SIG-M5 (cell line): ENCODE data around the gene ABCA13.

ENCODE experiments used
- DNase-seq: peaks from one replicate; lab custom pipeline; 2025; lab: John Stamatoyannopoulos, UW

The ABCA13 gene

DNA sequence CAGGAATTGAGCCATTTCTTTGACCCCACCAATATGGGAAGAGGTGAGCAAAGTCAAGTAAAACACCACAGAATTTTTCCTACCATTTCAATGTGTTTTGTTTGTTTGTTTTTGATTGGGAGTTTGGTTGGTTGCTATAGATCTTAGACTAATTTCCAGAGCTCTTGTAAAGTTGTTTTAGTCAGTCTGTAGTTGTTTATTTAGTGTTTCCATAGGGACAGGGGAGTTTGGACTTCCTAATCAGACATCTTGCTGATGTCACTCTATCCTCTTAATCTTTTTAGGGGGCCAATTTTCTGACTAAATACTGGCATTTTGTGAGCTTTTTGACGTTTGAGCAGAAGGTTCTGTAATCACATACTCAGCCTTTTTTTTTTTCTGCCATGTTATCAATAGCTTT is 266.9 kb downstream of the ABCA13 start:
- DNase-seq, result no peak

DNA sequence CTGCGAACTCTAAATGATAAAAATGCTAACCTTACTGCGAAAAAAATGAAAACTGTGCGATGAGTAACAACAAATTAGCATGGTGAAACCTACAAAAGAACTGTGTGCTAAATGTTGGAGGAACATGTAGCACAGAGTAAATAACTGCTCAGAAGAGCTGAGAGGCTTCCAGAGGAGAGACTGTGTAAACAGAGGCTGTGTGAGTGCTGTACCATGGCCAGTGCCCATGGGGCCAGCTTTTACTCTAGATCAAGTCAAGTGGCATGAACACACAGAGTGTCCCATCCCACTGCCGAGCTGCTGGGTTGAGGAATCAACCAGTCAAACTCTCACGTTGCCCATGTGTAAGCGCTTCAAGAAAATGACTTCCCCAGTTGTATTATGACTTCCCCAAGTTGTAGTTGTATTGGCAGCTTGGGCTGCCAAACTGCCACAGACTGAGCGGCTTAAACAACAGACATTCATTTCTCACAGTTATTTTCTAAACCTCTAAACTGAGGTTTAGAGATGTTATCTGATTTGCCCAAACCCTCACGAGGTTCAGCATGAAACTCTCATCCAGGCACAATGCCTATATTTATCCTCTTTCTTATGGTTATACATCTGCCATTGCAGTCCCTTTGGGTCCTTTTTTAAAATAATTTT is 270.7 kb downstream of the ABCA13 start:
- DNase-seq, result no peak

DNA sequence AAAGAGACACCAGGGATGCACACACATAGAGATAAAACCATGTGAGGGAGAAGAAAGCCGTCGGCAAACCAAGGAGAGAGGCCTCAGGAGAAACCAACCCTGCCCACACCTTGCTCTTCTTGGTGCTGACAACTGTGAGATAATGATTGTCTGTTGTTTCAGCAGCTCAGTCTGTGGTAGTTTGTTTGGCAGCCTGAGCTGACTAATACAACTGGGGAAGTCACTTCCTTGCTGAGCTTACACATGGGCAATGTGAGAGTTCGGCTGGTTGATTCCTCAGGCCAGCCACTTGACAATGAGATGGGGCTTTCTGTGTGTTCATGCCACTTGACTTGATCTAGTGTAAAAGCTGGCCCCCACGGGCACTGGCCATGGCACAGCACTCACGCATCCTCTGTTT is 271.8 kb downstream of the ABCA13 start:
- no peak for DNase-seq

DNA sequence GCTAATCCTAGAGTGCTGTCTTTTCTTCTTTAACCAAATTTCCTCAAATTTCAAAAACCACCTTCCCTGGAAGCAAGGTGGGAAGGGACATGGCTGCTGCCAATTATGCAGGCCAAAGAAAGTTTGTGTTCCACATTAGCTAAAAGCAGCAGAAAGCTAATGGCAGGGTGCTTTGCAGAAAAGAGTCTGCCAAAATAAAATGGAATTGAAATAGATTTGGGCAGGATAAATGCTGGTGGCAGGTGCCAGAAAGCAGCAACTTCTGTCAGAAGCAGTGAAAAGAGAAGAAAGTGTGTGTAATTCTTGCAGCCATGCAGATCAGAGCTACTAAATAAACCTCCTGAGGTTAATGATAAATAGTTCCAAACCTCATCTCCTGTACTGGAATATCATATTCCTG is 275.5 kb downstream of the ABCA13 start:
- no peak for DNase-seq

GRCh38 chr7:48452218-48452617 is 281.0 kb downstream of the ABCA13 start:
- DNase-seq, result no peak

- DNase-seq, result no peak
Observed at GRCh38 chr7:48454750-48455192, 283.5 kb downstream of the ABCA13 start.

GRCh38 chr7:48455363-48455762 is 284.1 kb downstream of the ABCA13 start:
- DNase-seq, result no peak

GRCh38 chr7:48458701-48459524 is 287.7 kb downstream of the ABCA13 start:
- DNase-seq, result no peak

DNA sequence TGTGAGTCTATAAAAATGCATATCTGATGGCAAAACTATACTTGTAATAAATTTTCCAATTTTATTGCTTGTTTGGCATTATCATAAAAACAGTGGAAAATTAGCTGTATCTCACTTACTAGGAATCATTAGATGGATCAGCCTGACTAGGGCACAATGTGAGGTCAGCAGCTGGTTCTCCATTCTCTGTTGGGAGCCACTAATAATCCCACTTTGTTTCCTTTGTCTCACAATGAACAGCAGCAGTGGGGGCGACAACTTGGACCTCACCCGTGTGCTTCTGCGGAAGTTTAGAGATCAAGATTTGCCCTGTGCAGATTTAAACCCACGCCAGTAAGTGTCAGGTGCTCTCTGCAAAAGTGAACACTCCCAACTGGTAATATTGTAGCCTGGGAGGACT is 295.5 kb downstream of the ABCA13 start:
- no peak for DNase-seq

GRCh38 chr7:48471196-48471595 is 299.9 kb downstream of the ABCA13 start:
- no peak for DNase-seq

DNA sequence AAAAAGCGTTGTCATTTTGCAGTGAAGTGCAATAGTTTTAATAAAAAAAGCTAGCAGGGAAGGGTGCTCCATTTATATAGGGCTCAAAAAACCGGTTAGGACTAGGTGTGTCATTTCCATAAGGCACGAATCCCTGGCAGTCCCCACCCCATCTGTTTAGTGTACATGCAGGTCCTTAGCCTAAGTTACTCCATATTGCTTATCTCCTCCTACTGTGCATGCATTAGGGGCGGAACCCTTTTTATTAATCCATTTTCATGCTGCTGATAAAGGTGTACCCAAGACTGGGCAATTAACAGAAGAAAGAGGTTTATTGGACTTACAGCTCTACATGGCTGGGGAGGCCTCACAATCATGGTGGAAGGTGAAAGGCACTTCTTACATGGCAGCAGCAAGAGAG is 301.4 kb downstream of the ABCA13 start:
- DNase-seq, result no peak

GRCh38 chr7:48473205-48473865 is 302.1 kb downstream of the ABCA13 start:
- DNase-seq, result no peak

DNA sequence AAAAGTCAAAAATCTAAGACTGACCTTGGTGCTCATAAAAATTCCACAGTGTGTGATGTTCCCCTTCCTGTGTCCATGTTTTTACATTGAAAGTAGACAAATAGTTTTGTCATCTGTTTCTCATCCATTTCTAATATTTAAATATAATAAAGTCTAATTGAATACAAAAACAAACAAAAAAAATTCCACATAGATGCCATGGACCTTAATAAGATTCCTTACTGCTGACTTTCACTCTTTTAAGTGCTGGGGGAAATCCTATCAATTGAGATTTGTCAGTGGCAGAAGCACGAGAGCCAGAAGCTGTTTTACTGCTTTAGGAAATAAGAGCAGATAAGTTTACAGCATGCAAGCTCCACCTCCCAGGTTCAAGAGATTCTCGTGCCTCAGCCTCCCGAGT is 310.0 kb downstream of the ABCA13 start:
- no peak for DNase-seq

GRCh38 chr7:48497521-48497920 is 326.3 kb downstream of the ABCA13 start:
- no peak for DNase-seq

- DNase-seq, result no peak
Observed at GRCh38 chr7:48502021-48502420, 330.8 kb downstream of the ABCA13 start.

DNA sequence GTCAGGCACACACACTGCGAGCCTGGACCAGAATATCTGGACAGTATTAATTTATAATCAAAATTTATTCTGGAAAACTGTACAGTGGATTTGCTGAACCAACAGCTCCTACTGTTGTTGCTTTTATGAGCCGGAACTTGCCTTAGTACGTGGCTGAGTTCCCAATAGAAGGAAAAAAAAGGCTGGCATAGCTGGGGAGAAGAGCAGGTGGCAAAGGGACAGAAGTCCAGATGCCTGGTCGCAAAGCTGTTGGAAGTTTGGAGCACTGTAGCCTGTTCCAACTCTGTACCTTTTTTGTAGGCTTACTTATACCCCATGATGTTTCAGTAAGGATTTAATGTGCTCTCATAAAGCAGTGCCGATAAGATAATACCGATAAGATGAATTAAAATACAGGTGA is 333.8 kb downstream of the ABCA13 start:
- DNase-seq, result no peak

DNA sequence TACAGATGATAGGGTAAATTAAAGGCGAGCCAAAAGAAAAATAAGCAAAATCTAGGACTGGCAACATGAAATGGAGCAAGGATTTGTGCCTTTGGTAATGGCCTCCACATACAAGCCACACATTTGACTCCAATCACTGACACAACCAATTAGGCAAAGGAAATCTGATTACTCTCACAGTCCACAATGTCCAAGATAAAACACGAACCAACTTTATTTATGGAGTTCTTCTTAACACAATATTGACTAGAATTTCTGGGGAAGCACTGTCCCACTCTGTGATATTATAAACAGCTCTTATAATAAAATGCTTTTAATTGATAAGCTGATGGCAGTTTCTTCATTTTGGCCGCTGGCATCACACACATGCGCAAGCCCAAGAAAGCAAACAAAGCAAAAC is 334.2 kb downstream of the ABCA13 start:
- no peak for DNase-seq

DNA sequence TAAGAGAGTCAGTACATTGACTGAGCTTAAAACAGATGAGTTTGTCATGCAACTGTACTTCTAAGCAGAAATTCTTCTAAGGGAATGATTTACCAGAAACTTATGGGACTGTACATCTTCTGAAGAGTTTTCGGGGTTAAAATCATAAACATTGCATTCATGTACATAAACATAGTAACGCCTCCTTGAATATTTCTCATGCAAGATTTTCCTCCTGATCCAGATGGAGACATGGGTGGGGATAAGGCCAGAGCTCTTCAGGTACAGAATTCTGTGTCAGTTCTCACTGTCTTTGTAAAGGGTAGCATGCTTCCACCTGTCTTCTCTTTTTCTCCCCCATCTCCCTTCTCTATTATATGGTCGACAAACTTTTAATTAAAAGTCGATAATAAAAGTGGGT is 335.3 kb downstream of the ABCA13 start:
- no peak for DNase-seq

GRCh38 chr7:48511080-48511479 is 339.8 kb downstream of the ABCA13 start:
- DNase-seq, result no peak

DNA sequence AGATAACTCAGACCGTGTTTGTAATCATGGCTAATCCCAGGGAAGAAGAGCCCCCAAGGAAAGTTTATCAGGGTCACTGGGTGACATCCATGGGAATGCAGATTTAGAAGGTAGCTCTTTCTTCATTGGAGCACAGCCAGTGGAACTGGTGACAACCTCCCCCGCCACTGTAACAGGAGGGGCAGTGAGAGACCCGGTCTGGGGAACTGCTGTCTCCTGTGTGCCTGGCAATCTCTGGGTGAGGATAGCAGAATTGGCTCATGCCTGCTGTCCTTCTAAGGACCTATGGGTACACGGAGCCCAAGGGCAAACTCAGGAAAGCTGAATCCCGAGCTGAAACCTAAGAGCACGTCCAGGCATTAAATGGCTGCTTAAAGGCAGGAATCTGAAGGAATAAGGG is 341.6 kb downstream of the ABCA13 start:
- DNase-seq, result no peak

DNA sequence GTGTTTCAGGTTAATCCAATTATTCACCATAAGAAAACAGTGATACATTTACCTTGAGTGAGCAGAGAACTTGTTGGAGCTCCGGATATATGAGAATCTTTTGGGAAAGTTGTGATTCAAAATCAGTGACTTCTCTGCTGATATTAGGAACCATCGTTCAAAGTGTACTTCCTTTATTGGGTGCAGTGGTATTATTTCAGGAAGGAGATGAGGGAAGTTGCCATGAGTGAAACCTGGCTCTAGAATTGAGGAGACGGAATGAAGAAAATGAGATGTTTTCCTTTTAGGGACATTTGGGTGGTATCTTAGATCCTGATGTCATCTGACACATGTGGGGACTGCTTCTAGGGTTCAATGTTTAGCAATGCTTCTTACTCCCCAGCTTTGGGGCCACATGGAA is 343.9 kb downstream of the ABCA13 start:
- DNase-seq, result no peak

DNA sequence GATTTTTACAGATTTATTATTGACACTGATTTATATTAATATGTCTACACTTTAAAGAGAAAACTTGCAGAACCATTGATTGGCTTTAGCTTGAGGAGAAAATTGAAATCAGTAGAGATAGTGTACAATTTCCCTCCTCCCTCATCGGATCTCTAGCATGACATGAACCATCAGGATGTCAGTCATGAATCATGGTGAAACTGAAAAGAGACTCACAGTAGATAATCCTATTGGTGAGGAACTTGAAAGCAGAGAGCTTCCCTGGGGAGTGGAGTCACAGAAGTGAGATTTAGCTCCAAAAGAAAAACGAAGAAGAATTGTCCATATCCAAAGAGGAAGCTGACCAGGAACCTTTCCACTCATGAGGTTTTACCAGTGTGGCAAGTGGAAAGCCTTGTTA is 346.8 kb downstream of the ABCA13 start:
- DNase-seq, result no peak

DNA sequence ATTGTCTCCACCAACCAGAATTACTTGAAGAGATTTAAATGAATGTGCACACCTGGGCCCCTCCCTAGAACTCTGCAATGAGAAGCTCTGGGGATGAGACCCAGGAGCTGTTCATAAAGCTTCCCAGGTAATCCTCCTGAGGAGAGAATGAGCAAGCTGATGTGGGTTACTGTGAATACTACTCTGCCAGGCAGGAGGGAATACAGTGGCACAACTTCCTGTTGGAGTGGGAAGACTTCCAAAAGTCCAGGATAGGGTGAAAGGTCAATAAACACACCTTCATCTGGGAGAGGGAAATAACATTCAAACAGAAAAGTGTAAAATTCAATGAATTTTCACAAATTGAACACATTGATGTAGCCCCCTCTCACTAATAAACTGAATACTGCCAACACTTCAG is 351.4 kb downstream of the ABCA13 start:
- DNase-seq, result no peak
